ENCODE measurements around the gene ABCC5.
A peak's percentile ranks its signal among the peaks of the same experiment; 100 is the strongest.
"Not testable (repeated sequence)": the region's sequence is repeated elsewhere in the genome, so short reads cannot be mapped to it uniquely, and the experiment has no call there.

ABCC5 gene

GRCh38 chr3:184016169-184016570 lies 1.5 kb downstream of the ABCC5 start:
- DNase-seq (ENCODE audit: low read depth in 2 of 2): no peak

DNA sequence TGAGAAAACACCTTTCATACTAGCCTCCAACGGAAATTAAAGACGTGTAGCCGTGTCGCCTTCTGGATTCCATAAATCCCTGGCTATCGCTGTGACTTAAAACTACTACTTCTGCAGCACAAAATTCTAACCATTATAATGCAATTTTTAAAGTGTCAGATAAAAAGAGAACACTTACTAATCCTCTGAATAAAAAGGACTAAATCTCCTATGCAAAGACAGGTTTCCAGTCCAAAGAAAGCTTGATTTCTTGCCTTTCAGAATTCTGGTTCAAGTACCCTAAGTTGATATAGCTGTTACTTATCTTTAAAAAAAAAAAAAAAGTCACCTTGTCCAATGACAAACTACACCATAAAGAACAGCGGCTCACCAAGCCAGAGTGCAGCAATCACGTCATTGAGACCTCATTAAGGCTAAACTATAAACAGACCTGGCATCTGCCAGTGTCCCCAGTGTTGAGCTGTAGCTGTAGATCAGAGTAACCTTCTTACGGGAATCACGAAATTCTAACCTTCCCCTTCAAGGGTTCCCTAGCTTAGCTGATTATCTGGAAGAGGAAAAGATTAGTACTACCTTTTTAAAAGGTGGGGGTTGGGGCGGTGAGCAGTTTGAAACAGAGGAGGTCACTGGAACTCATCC lies 2.2 kb downstream of the ABCC5 start:
- DNase-seq (ENCODE audit: low read depth in 2 of 2): no peak

DNA sequence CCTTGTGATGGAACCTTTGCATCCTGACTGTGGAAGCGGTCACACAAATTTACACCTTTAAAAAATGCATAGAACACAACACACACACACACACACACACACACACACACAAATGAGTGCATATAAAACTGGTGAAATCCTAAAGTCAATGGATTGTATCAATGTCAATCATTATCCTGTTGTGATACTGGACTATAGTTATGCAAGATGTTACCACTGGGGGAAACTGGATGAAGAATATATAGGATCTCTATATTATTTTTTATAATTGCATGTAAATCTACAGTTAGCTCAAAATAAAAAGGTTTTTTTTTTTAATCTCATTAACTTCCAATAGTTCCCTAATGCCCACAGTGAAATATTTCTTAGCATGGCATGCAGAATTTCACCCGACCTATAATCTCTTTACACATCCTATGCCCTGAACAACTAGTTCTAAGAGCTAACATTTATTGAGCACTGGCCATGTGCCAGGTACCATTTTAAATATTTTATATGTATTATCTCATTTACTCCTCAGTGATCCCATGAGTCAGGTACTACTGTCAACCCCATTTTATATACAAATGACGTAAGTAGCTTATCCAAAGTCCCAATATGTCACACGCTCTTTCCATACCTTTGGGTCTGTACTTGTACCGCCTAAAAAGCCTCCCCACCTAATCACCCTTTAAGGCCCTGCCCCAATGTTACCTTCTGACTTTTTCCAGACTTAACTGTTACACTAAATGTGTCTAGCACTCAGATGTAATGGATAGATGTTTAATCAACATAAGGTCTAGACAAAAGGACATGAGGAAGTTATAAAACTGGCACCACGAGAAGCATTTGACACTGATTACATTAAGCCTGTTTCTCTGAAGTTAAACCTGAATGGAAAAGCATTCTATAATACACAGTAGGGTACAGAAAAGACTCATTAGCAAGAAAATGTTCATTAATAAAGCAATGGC lies 5.5 kb downstream of the ABCC5 start:
- no peak for DNase-seq (ENCODE audit: low read depth in 2 of 2)

- no peak for DNase-seq (ENCODE audit: low read depth in 2 of 2)
These were observed 6.3 kb downstream of the ABCC5 start for GRCh38 chr3:184011230-184011876.

DNA sequence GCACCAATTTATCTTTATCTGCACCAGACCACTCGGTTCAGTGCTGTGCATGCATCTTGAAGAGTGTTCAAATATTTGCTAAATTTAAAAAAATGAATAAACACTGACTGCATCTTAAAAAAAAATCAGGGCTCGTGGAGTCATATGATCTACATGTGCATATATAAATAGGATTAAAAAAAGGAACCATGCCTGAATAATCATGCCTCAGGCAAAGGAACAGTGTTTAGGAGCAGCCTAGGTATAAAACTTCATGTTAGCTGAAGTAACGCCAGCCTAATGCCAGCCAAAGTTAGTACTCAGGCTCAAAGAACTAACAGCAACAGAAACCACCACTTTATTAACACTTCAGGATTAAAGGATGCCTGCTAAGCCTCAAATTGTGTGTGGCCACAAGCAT lies 9.5 kb downstream of the ABCC5 start:
- no peak for DNase-seq (ENCODE audit: low read depth in 2 of 2)

DNA sequence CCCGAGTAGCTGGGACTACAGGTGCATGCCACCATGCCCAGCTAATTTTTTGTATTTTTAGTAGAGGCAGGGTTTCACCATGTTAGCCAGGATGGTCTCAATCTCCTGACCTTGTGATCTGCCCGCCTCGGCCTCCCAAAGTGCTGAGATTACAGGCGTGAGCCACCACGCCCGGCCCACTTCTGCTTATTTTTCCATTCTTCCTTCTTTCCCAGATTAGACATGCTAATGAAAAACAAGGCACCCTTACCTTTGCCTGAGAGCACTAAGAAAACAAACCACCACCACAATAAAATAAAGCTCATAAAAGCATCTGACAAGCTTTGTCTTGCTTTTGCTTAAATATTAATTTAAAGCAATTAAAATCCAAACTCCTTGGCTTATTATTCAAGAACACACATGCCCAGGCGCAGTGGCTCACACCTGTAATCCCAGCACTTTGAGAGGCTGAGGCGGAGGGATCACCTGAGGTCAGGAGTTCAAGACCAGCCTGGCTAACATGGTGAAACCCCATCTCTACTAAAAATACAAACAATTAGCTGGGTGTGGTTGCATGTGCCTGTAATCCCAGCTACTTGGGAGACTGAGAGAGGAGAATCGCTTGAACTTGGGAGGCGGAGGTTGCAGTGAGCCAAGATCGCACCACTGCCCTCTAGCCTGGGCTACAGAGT lies 10.4 kb downstream of the ABCC5 start:
- DNase-seq (ENCODE audit: low read depth in 2 of 2): not testable (repeated sequence)

GRCh38 chr3:184005941-184006507 lies 11.7 kb downstream of the ABCC5 start:
- no peak for DNase-seq (ENCODE audit: low read depth in 2 of 2)

DNA sequence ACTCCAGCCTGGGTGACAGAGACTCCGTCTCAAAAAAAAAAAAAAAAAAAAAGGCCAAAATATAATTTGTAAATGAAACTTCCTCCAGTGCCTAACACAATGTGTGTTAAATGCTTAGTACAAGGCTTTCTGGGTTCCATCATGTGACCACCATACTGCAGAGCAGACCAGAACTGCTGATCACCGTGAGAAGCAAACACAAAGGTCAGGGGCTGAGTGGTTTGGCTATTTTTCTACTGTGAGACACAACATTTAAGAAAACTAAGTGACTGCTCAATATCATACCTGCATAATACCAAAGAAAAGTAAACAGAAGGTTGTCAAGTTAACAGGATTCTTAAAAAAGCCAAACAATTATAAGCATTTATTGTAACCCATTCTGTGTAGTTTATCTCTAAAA lies 13.2 kb downstream of the ABCC5 start:
- DNase-seq (ENCODE audit: low read depth in 2 of 2): no peak

DNA sequence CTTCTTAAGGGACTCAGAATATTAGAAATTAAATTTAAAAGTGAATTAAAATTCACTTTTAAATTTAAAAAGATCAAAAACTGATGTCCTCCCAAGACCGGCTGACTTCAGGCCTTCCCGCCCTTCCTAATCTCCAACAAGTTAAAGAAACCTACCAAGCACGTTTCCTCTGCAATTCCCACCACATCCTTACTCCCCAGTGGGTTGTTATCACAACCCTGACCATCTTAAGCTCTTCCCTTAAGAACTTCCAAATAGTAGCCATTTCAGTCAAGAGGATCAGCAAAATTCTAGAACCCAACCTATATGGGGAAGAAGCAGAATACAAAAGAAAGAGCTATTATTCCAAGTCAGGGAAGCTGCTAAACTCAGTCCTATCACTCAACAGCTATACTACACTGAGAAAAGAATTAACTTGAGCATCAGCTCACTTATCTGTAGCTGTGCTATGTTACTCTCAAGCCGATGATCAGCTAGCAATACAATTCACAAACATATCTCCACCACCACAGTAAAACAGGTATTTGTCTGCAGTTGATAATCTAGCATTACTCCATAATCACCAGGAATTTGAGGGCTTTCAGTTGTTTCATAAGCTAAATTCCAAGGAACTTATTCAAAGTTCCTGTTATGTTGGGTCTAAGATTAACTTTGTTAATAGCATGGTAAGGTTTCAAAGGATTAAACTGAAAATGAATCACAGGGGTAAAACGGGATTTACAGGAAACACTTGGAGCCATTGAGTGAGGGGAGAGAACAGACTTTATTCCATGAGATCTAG lies 14.3 kb downstream of the ABCC5 start:
- peak; percentile 76 to 78 for DNase-seq (ENCODE audit: low read depth in 2 of 2)

GRCh38 chr3:184002469-184002868 lies 15.2 kb downstream of the ABCC5 start:
- DNase-seq (ENCODE audit: low read depth in 2 of 2): no peak

DNA sequence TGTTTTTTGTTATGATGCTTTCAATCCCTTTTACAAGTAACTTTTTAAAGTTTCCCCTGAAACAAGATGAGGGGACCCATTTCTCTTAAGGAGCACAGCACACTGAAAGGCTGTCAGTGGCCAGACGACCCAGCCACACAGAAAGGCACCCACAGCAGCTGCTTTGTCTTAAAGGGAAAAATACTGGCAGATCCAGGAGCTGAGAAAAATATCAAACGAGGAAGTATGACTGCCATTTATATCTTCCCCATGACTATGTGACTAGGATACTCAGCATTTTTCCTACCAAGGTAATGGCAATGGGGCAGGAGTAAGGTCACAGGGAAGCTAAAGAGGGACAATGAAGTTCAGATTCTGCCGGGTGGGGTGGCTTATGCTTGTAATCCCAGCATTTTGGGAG lies 15.9 kb downstream of the ABCC5 start:
- DNase-seq (ENCODE audit: low read depth in 2 of 2): no peak

DNA sequence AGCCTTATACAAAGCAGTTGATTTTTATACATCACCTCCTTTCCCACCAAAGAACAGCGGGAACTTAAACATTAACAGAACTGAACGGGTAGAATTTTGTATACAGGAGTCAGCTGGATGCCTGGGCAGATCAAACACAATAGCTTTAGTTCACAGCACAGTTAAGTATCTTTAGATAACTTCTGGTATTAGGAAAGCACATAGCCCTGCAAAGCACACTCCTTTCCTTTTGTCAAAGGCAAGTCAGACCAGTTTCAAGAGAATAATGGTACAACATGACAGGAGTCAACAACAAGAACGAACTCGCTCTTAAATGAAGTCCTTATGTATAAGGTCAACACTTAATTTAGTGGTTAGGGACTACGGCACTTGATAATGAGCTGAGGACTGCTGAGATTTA lies 26.3 kb downstream of the ABCC5 start:
- DNase-seq (ENCODE audit: low read depth in 2 of 2): no peak

GRCh38 chr3:183988216-183988790 lies 29.4 kb downstream of the ABCC5 start:
- DNase-seq (ENCODE audit: low read depth in 2 of 2): peak; percentile 35 to 42

- DNase-seq (ENCODE audit: low read depth in 2 of 2): no peak
These were observed 30.6 kb downstream of the ABCC5 start for GRCh38 chr3:183987000-183987600.

- DNase-seq (ENCODE audit: low read depth in 2 of 2): no peak
These were observed 32.6 kb downstream of the ABCC5 start for GRCh38 chr3:183984749-183985729.

DNA sequence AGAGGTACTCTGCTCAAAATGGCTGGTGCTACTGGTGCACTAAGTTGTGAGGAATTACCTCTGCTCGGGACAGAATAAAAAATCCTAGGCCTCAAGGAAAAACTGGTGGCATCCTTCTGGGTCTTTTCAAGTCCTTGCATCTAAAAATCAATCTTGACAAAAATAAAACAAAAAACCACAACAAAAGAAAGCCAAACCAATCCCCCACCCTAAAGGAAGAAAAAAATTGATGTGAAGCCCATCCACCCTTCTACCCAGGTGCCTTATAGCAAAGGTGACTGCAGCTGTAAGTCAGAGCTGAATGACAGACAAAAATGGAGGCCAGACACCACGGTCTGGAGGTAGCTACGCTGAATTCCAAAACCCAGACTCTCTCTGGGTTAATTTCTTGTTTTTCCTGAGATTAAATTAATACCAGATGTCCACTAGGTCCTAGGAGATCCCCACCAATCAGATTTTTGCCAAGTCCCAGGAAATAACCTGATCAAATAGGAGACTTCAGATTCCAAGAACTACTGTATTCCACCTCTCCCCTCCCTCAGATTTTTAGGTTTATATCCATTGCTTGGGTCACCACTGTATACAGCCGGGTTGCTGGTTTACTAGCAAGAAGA lies 33.5 kb downstream of the ABCC5 start:
- peak; percentile 26 to 28 for DNase-seq (ENCODE audit: low read depth in 2 of 2)

- no peak for DNase-seq (ENCODE audit: low read depth in 2 of 2)
These were observed 35.6 kb downstream of the ABCC5 start for GRCh38 chr3:183981990-183982644.

DNA sequence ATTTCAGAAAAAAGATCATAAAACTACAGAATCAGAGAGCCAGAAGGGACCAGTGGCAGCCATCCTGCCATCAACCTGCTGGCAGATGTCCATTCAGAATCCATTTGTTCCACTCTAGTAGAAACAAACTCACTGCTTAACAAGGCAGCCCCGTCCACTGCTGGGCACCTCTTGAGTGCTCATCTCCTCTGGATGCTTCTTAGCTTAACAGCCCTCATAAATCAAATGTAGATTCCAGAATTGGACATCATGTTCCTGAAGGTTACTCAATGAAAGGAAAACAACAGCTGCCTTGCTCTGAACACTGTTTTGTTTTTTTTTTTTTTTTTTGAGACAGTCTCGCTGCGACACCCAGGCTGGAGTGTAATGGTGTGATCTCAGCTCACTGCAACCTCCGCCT lies 37.3 kb downstream of the ABCC5 start:
- DNase-seq (ENCODE audit: low read depth in 2 of 2): no peak
